WI38 (cell line): ENCODE results near the gene STIL.
"Not testable (repeated sequence)": the region's sequence is repeated elsewhere in the genome, so short reads cannot be mapped to it uniquely, and the experiment has no call there.

Experiments used
- H3K4me3 ChIP-seq: 2 replicates; pipeline ENCODE4 v1.5.1; 2011; ENCODE audit warnings: low read depth, mild to moderate bottlenecking, control low read depth, low read length
- TF ChIP-seq, protein P1 (sequence below): IDR thresholded peaks from 2 replicates; pipeline ENCODE4 v1.5.1; 2012; ENCODE audit warnings: low read depth, mild to moderate bottlenecking, control low read depth, low read length

STIL gene

DNA sequence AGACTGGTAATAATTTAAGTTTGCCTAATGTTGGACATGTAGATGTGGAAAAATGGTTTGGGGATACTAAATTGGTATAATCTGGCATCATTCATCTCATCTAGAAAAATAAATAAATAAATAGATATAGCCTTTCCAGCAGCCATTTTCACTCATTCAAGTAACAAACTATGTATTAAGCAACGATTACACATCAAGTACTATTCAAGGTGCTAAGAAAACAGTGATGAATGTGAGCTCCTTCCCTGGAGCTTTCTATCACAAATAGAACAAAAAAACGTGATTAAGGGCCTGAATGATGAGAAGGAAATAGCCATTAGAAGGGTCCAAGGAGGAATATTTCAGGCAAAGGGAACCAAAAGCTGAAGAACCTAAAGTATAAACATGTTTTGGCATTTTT lies 37.1 kb downstream of the STIL start:
- no peak overlapping the region for H3K4me3 ChIP-seq
- TF ChIP-seq, protein P1, sequence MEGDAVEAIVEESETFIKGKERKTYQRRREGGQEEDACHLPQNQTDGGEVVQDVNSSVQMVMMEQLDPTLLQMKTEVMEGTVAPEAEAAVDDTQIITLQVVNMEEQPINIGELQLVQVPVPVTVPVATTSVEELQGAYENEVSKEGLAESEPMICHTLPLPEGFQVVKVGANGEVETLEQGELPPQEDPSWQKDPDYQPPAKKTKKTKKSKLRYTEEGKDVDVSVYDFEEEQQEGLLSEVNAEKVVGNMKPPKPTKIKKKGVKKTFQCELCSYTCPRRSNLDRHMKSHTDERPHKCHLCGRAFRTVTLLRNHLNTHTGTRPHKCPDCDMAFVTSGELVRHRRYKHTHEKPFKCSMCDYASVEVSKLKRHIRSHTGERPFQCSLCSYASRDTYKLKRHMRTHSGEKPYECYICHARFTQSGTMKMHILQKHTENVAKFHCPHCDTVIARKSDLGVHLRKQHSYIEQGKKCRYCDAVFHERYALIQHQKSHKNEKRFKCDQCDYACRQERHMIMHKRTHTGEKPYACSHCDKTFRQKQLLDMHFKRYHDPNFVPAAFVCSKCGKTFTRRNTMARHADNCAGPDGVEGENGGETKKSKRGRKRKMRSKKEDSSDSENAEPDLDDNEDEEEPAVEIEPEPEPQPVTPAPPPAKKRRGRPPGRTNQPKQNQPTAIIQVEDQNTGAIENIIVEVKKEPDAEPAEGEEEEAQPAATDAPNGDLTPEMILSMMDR: no peak

DNA sequence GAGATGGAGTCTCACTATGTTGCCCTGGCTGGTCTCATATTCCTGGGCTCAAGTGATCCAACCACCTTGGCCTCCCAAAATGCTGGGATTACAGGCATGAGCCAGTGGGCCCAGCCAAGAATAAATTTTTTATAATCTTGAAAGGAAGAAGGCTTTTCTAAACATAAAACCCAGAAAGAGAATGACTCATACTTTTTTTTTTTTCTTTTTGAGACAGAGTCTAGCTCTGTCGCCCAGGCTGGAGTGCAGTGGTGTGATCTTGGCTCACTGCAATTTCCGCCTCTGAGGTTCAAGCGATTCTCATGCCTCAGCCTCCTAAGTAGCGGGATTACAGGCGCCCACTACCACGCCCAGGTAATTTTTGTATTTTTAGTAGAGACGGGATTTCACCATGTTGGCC lies 38.1 kb downstream of the STIL start:
- H3K4me3 ChIP-seq: not testable (repeated sequence)

DNA sequence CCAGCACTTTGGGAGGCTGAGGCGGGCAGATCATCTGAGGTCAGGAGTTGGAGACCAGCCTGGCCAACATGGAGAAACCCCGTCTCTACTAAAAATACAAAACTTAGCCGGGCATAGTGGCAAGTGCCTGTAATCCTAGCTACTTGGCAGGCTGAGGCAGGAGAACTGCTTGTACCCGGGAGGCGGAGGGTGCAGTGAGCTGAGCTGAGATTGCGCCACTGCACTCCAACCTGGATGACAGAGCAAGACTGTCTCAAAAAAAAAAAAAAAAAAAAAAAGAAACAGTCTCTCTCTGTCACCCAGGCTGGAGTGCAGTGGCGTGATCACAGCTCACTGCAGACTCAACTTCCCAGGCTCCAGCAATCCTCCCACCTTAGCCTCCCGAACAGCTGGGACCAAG lies 48.4 kb downstream of the STIL start:
- not testable (repeated sequence) for H3K4me3 ChIP-seq

DNA sequence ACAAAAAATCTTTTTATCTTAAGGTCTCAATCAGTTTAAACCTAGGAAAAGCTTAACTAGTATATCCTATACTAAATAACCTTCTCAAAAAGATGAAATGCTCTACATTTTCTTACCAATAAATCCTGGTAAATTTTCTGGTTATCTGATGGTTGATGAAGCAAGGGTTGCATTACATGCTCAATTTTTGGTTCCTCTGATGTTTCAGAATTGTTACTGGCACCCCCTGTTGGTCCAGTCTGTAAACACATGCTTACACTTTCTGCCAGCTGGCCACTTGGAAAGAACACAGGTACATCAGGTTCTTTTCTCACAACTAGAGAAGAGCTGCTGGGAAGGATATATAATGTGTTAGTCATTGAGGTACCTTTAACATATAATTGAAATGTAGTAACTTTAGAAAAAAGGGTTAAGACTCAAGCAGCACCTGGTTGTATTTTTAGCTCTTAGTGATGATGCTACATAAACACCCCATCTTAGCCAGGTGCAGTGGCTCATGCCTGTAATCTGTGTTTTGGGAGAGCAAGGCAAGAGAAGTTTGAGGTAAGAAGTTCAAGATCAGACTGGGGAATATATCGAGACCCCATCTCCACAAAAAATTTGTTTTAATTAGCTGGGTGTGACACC lies 51.0 kb downstream of the STIL start:
- TF ChIP-seq, protein P1: peak; percentile 36; the same call in 1 of the 2 replicates
- H3K4me3 ChIP-seq: no peak overlapping the region

DNA sequence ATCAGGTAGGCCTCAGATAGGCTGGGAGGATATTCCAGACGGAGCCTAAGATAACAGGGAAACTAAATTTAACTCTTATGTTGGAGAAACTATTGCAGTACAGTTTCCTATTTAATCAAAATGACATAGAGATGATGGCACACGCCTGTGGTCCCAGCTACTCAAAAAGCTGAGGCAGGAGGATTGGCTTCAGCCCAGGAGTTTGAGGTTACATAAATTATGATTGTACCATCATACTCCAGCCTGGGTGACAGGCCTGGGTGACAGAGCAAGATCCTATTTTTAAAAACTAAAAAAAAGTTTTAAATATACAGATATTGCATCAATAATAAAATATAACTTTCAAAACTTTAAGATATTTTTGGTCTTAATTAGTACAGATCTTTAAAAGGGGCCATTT lies 56.7 kb downstream of the STIL start:
- H3K4me3 ChIP-seq: no peak overlapping the region
- TF ChIP-seq, protein P1: no peak

DNA sequence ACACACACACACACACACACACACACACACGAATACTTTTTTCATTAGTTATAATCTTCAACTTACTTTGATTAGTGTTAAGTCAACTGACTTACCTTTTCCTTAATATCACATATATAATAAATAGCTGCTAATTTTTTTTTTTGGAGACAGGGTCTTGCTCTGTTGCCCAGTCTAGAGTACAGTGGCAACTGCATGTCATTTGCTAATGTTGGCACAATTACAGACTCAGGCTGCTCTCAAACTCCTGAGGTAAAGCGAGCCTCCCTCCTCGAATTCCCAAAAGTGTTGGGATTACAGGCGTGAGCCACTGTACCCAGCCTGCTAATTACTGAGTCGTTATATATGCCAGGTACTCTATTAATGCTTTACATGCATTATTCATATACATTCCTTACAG lies 61.2 kb downstream of the STIL start:
- TF ChIP-seq, protein P1: no peak
- no peak overlapping the region for H3K4me3 ChIP-seq

DNA sequence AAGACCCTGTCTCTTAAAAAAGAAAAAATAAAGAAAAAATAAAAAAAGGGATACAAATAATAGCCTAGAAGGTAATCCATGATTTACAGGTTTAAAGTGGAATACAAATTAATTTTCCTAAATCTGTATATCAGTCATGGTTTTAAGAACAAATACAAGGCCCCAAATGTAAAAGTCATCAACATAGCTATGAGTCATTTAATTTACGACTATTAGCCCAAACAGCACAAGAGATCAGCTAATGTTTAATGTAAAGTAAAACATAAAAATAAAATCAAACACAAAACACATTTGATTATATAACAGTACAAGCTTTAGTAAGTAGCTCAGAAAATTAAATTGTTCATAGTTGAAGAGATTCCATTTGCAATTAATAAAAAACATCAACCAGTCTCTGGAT lies 61.6 kb downstream of the STIL start:
- TF ChIP-seq, protein P1: no peak

DNA sequence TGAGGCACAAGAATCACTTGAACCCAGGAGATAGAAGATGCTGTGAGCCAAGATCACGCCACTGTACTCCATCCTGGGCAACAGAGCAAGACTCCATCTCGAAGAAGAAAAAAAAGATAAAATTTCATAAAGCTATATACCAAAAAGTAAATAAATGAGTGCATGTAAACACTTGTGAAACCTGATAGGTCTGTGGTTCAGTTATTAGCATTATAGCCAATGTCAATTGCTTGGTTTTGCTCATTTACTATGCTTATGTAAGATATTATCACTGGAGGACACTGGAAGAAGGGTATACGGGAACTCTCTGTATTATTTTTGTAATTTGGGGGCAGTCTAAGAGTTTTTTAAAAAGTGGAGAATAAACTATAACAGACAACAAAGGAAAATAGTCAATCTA lies 64.2 kb downstream of the STIL start:
- H3K4me3 ChIP-seq: no peak overlapping the region
- TF ChIP-seq, protein P1: no peak

More for the DNA sequence above, 61.6 kb downstream of the STIL start:
- no peak overlapping the region for H3K4me3 ChIP-seq
